Stimulated activated CD4-positive, alpha-beta T cell treated with anti-CD3 and anti-CD28 coated beads, TNF-alpha, amount 100 ng/mL, for 1 hour (primary cell): ENCODE measurements around the gene ORM1.
A peak's percentile ranks its signal among the peaks of the same experiment; 100 is the strongest.
"Not testable (repeated sequence)": the region's sequence is repeated elsewhere in the genome, so short reads cannot be mapped to it uniquely, and the experiment has no call there.

Source experiments
- DNase-seq, 3 donors: peaks; one replicate each; pipeline ENCODE4 v3.0.0-alpha.2; 2020; ENCODE audit warnings: low read depth in 3 of 3, low spot score in 1 of 3

Gene ORM1

GRCh38 chr9:114323849-114324248, 951 bp downstream of the ORM1 start:
- not testable (repeated sequence) for DNase-seq

- no peak for DNase-seq
Measured at GRCh38 chr9:114324492-114324891, 1.6 kb downstream of the ORM1 start.

- DNase-seq: not testable (repeated sequence)
Measured at GRCh38 chr9:114324965-114325364, 2.1 kb downstream of the ORM1 start.

- DNase-seq: not testable (repeated sequence)
Measured at GRCh38 chr9:114325684-114326254, 2.9 kb downstream of the ORM1 start.

- DNase-seq: no peak
Measured at GRCh38 chr9:114327749-114328148, 4.9 kb downstream of the ORM1 start.

GRCh38 chr9:114328357-114328820, 5.5 kb downstream of the ORM1 start:
- DNase-seq: not testable (repeated sequence)

- DNase-seq: not testable (repeated sequence)
Measured at GRCh38 chr9:114328937-114329624, 6.2 kb downstream of the ORM1 start.

- DNase-seq: not testable (repeated sequence)
Measured at GRCh38 chr9:114329625-114330022, 6.7 kb downstream of the ORM1 start, which contains the start of gene ORM2. ORM2 (plus strand) TSS chr9:114329869; CDS start chr9:114329905, 36 bp downstream.

GRCh38 chr9:114330636-114331035, 7.7 kb downstream of the ORM1 start:
- no peak for DNase-seq

- not testable (repeated sequence) for DNase-seq
Measured at GRCh38 chr9:114331229-114332195, 8.6 kb downstream of the ORM1 start.

GRCh38 chr9:114332474-114333040, 9.7 kb downstream of the ORM1 start:
- not testable (repeated sequence) for DNase-seq

- not testable (repeated sequence) for DNase-seq
Measured at GRCh38 chr9:114333718-114334117, 10.8 kb downstream of the ORM1 start.

GRCh38 chr9:114334490-114334889, 11.6 kb downstream of the ORM1 start:
- DNase-seq: no peak

GRCh38 chr9:114335745-114336144, 12.8 kb downstream of the ORM1 start:
- no peak for DNase-seq

- no peak for DNase-seq
Measured at GRCh38 chr9:114336157-114336556, 13.3 kb downstream of the ORM1 start.

- DNase-seq: no peak
Measured at GRCh38 chr9:114336699-114337395, 13.9 kb downstream of the ORM1 start.

GRCh38 chr9:114338187-114338586, 15.3 kb downstream of the ORM1 start:
- DNase-seq: no peak

GRCh38 chr9:114339130-114339908, 16.4 kb downstream of the ORM1 start:
- DNase-seq: peak in 2 of 3 donors; percentile 20 to 50

- no peak for DNase-seq
Measured at GRCh38 chr9:114341152-114341830, 18.4 kb downstream of the ORM1 start.
